HG02588 (cell line): ENCODE results near the gene ICAM2.

ENCODE experiments used
- ATAC-seq: cut with Tn5 transposase; IDR thresholded peaks from one replicate; pipeline ENCODE4 v1.9.1; 2021; ENCODE audit warnings: mild to moderate bottlenecking, moderate library complexity; ENCODE audit not compliant: unreplicated experiment

Gene ICAM2

DNA sequence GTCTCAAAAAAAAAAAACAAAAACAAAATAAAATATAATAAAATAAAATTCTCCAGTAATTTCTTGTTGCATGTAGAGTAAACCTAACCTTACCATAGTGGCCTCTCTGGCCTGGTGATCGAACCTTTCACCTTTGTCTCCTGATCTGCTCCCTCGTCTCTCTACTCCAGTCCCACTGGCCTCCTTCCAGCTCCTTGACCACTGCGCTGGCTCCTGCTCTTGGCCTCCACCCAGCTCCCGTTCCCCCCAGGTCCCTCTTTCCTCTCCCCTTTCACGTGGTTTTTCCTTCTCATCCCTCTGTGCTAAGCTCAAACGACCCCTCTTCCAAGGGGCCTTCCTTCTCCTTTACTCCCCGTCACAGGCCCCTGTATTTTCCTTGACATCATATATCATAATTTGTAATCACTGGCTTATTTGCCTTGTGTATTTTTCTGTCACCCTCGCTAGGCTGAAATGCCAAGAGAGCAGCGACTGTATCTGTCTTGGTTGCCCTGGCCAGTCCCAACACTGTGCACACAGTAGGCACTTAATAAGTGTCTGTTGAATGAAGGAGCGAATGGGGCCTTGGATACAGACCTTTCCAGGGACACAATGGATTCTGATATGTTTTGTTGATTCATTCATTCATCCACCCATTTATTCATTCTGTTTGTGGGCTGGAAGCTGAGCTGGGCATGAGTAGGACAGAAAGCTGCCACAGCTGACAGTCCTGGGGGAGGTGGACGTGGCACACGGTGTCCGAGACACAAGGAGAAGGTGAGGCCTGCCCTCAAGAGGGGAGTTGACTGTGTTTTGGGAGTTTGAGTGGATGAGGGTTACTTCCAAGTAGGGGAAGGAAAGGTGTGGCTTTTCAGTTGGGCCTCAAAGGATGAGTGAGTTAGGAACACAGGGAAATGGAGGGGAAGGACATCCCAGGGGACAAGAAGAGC is 41.9 kb downstream of the ICAM2 start:
- no peak for ATAC-seq

DNA sequence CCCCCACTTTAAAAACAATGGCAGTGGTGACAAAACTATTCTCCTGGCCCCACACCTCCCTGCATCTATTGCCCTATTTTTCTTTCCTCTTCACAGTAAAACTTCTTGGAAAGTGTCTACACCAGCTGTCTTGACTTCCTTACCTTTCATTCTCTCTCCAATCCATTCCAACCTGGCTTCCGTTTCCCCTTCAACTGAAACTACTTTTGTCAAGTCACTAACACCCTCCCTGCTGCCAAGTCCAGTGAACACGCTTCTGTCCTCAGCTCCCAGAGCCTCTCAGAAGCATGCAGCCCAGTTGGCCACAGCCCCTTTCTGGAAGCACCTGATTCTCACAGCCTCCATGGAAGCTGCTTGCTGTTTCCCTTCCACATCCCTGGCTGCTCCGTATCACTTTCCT is 43.7 kb downstream of the ICAM2 start:
- no peak for ATAC-seq

- ATAC-seq = no peak
Measured at GRCh38 chr17:63975541-63976092, 44.8 kb downstream of the ICAM2 start.

GRCh38 chr17:63974594-63975192 is 45.7 kb downstream of the ICAM2 start:
- no peak for ATAC-seq

GRCh38 chr17:63973930-63974593 is 46.4 kb downstream of the ICAM2 start:
- ATAC-seq = no peak

DNA sequence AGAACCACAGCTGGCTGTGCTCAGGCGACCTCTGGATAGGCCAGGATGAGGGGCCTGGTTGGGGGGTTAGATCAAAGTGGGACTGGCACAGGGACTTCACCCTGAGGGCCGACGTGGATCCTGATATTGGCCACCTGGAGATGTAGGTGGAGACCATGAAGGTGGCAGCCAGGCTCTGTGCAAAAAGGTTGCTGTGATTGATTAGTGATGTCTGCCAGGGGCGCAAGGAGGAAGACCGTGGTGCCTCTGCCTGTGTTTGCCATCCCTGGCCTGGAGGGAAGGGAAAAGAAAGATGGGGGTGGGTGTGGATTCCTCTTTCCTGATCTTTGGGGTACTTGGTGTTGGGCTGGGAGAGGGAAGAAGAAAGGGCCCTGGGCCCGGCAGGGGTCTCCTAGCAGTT is 47.2 kb downstream of the ICAM2 start:
- no peak for ATAC-seq

GRCh38 chr17:63972796-63973195 is 47.6 kb downstream of the ICAM2 start, which contains the start of gene SCN4A:
Gene SCN4A, minus strand, starts transcription at chr17:63972918. Its CDS starts 77 bp downstream, at chr17:63972841.
- no peak for ATAC-seq

GRCh38 chr17:63969278-63969677 is 51.2 kb downstream of the ICAM2 start:
- ATAC-seq = no peak

DNA sequence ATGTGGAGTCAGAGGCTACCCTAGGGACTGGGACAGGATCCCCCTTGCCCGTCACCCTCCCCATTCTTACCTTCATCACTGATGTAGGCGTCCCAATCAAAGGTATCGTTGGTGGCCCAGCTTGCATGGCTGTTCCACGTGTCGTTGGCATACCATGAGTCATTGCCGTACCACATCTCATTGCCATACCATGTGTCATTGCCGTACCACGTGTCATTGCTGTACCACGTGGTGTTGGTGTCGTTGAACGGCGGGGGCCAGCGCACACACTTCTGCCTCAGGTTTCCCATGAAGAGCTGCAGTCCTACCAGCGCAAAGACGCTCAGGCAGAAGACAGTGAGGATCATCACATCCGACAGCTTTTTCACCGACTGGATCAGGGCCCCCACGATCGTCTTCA is 52.5 kb downstream of the ICAM2 start:
- ATAC-seq = no peak

- ATAC-seq = no peak
Measured at GRCh38 chr17:63966646-63967264, 53.7 kb downstream of the ICAM2 start.

- ATAC-seq = no peak
Measured at GRCh38 chr17:63963123-63963522, 57.3 kb downstream of the ICAM2 start.

DNA sequence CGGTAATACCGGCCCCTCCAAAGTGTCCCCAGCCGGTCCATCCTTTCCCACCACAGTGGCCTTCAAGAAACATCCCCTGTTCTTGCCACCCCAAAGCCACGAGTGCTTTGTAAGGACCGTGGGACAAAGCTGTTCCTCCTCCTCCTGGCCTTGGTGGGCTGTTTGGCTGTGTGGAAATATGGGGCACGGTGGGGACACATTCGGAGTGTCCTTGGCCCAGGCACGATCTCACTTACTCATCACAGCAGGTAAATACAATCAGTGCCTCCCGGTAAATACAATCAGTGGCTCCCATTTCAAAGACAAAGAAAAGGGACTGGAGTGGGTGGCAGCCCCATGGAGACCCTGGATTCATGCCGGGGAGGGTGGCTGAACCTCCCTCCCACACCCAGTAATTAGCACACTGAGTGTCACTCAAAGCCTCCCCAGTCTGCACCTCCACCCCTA is 58.1 kb downstream of the ICAM2 start:
- ATAC-seq = no peak

DNA sequence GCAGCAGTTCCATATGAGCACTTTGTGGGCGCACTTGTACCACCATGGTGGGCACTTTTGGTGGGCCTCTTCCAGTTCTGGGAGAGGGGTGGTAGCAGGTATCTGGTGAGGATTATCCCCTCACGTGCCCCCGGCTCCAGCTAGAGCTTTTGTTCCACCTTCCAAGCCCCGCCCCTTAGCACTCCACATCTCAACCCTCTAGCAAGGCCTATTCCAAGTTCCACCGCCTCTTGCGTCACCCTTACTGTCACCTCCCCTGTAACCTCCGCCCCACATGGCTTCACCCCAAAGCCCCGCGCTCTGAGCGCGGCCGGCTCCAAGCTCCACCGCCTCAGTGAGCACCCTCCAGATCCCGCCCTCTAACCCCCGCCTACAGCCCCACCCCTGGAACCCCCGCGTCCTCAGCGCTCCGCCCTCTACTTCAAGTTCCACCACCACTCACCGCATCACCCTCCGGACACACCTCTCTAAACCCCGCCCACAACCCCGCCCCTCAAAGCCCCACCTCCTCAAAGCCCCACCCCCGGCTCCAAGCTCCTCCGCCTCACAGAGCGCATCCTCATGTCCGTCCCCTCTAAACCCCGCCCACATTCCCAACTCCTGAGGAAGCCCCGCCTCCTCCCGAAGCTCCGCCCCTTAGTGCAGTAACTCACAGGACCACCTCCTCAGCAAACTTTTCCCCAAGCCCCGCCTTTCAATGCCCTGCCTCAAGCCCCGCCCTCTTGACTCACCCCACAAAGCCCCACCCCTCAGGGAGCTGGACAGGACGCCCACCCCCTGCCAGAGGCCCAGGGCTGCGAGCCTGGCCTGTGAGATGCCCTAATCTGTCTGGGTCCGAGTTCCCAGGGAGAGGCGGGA is 58.8 kb downstream of the ICAM2 start:
- no peak for ATAC-seq

DNA sequence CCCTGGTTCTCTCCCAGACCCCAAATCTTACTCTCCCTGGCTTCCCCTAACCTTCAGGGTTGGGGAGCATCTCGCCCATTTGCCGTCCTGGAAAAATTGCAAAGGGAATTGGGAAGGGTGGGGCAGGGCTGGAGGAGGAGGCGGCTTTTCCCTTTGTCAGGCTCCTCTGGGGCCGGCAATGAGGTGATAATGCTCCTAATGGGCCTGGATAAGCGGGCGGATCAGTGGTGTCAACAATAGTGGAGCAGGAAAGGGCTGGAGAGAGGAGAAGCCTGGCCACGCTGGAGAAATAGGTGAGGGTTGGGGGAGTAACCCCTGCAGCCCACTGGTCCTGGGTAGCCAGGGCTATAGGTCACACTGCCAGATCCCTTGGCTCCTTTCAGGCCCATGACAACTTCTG is 60.0 kb downstream of the ICAM2 start:
- ATAC-seq = no peak

GRCh38 chr17:63960006-63960405 is 60.4 kb downstream of the ICAM2 start:
- no peak for ATAC-seq

DNA sequence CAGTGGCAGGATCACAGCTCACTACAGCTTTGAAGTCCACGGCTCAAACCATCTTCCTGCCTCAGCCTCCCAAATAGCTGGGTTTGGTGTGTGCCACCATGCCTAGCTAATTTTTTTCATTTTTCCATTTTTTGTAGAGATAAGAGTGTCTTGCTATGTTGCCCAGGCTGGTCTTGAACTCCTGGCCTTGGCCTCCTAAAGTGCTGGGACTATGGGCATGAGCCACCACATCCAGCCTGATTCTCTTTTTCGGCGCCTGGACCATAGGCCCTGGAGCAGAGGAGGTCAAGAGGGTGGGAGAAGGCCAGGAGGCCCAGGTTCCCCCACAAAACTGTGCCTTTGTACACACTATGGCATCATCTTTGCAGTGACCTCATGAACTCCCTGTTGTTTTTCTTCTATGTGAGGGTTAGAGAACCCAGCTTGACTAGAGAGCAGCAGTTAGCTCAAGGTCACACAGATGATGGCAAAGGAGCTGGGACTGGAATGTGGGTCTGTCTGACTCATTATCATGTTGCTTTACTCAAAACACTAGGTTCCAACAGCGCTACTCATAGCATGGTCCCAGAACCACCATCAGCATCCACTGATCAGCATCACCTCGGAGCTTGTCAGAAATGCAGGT is 64.0 kb downstream of the ICAM2 start:
- no peak for ATAC-seq

GRCh38 chr17:63955791-63956190 is 64.6 kb downstream of the ICAM2 start:
- no peak for ATAC-seq

- ATAC-seq = no peak
Measured at GRCh38 chr17:63955232-63955631, 65.2 kb downstream of the ICAM2 start.

DNA sequence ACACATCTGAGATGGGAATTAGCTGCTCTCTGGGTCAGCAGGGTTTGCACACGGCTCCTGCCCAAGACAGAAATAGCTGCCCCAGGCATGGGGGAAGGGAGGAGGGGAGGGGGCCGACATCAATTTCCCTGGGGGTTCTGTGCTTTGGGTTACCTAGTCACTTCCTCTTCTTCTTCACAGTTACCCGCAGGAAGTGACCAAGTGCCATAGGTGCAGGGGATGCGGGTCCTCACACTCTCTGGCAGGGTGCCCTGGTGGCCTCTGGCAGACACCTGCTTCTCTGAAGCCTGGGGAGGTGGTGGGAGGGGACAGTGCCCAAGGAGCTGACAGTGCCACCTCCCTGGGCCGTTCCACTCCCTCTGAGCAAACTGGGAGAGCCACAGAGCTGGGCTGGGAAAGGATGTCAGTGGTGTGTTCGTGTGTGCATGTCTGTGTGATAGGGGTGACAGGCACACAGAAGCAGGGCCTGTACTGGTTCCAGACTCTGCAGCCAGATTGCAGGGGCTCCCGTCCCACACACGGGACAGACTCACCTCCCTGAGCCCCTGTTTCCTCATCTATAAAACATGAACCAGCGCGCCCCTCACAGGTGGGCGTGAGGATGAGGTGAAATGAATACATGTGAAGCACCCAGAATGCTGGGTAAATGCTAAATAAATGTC is 65.9 kb downstream of the ICAM2 start:
- ATAC-seq = no peak
